Measurements from ENCODE around the gene ARID5B.

The ARID5B gene

DNA sequence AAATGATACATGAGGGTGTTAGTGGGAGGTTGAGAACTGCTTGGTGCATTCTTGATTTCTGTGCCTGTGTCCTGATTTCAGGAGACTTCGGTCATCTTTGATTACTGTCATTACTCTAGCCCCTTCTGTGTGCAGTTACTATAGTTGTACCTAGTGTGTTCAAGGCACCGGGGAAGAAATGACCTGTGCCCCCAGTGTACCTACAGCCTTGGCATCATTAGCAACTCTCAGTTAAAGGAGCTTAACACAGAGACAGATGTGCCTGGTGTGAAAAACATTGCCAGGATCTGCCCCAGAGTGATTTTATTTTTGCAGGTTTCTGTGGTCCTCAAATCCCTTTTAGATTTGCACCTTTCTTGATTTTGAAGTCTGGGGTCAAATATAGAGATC is 62.2 kb downstream of the ARID5B start:
- no peak overlapping the region for H3K4me3 ChIP-seq (ENCODE audit: low read depth, low read length)
- TF ChIP-seq, protein P1, sequence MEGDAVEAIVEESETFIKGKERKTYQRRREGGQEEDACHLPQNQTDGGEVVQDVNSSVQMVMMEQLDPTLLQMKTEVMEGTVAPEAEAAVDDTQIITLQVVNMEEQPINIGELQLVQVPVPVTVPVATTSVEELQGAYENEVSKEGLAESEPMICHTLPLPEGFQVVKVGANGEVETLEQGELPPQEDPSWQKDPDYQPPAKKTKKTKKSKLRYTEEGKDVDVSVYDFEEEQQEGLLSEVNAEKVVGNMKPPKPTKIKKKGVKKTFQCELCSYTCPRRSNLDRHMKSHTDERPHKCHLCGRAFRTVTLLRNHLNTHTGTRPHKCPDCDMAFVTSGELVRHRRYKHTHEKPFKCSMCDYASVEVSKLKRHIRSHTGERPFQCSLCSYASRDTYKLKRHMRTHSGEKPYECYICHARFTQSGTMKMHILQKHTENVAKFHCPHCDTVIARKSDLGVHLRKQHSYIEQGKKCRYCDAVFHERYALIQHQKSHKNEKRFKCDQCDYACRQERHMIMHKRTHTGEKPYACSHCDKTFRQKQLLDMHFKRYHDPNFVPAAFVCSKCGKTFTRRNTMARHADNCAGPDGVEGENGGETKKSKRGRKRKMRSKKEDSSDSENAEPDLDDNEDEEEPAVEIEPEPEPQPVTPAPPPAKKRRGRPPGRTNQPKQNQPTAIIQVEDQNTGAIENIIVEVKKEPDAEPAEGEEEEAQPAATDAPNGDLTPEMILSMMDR (IDR thresholded peaks at IDR 0.05; ENCODE audit: borderline replicate concordance, insufficient read depth, low read depth, low read length), result no peak

- H3K4me3 ChIP-seq (ENCODE audit: low read depth, low read length), result no peak overlapping the region
- TF ChIP-seq, protein P1 (IDR thresholded peaks at IDR 0.05; ENCODE audit: borderline replicate concordance, insufficient read depth, low read depth, low read length), result no peak
Measured at GRCh38 chr10:61964059-61964709, 62.7 kb downstream of the ARID5B start.

DNA sequence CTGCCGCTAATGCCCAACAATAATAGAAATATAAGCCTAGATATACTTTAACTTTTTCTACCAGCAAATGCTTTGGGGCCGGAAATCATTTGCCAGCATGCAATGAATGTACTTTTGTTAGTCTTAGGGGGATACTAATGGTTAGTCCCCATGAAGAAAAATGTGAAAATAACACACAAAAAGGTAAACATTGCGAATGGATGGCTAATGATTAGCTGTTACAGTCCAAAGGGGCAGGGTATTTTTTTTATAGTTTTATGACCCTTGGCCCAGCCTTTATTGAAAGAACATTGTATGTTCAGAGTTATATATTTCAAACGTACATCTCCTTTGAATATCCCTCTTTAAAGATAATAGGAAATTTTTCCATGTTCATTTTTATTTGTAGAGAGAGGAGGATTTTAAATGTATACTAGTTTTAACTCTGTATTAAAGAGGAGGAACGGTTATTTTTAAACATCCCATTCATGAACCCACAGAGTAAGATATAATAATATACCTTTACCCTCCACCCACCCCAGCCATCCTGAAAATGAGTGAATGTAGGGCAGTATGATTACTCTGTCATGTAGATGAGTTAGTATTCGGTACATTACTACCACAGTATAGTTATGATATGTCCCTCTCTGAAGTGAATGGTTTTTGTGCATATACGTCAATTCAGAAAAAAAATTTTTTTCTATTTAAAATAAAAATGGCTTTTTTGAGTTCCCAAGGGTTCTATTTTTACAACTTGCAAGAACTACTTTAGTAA is 63.6 kb downstream of the ARID5B start:
- H3K4me3 ChIP-seq (ENCODE audit: low read depth, low read length), result no peak overlapping the region
- TF ChIP-seq, protein P1 (IDR thresholded peaks at IDR 0.05; ENCODE audit: borderline replicate concordance, insufficient read depth, low read depth, low read length), result no peak

GRCh38 chr10:61965703-61966395 is 64.3 kb downstream of the ARID5B start:
- H3K4me3 ChIP-seq (ENCODE audit: low read depth, low read length), result no peak overlapping the region

GRCh38 chr10:61967298-61967697 is 65.8 kb downstream of the ARID5B start:
- TF ChIP-seq, protein P1 (IDR thresholded peaks at IDR 0.05; ENCODE audit: borderline replicate concordance, insufficient read depth, low read depth, low read length), result no peak
- no peak overlapping the region for H3K4me3 ChIP-seq (ENCODE audit: low read depth, low read length)

More at GRCh38 chr10:61965703-61966395, 64.3 kb downstream of the ARID5B start:
- TF ChIP-seq, protein P1 (IDR thresholded peaks at IDR 0.05; ENCODE audit: borderline replicate concordance, insufficient read depth, low read depth, low read length), result no peak

DNA sequence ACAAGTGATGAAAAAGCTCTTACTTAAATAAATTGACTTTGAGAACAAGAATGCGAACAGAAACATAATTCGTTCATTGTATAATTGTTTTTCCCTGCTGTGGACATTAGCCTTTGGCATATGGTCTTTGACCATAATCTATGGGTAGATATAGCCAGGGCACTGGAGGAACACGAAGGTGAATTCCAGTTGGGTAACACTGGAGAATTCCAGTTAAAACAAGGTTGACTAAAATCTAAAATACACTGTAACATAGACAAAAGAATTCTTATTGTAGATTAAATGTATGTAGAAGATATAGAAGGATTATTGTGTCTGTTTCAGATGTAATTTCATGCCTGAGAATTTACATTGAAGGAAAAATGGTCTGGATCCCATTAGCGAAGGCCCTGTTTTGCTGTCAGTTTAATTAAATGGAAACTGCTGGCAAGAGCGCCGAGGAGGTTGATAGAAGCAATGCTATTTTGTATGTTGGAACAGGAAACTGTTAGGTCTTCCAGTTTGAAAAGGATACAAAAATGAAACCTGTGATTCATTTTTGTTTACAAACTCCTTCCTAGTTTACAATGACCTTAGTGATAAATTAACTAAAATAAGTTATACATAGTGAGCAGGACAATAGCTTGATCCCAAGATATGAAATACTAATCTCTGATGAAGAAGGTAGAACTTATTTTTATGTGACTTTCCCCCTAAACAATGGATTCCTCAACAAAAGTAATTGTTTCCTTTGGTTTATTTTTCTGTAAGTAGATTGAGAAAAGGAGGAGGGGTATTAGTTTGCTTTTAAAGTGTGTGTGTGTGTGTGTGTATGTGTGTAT is 68.9 kb downstream of the ARID5B start:
- TF ChIP-seq, protein P1 (IDR thresholded peaks at IDR 0.05; ENCODE audit: borderline replicate concordance, insufficient read depth, low read depth, low read length), result no peak
- H3K4me3 ChIP-seq (ENCODE audit: low read depth, low read length), result no peak overlapping the region

All from GM12875 (cell line).